SK-N-MC (cell line): ENCODE results near the gene KANK3.
"Not testable (repeated sequence)": the region's sequence is repeated elsewhere in the genome, so short reads cannot be mapped to it uniquely, and the experiment has no call there.

Experiments
- DNase-seq: peaks from one replicate; pipeline ENCODE4 v3.0.0-alpha.2; 2011; ENCODE audit warnings: low read depth, low spot score
- H3K27ac ChIP-seq: fragments of 200-600 bp; sonication (generic); 2 replicates; pipeline ENCODE4 v1.5.1; 2016; ENCODE audit warnings: mixed run types
- H3K36me3 ChIP-seq: fragments of 200-600 bp; sonication (generic); 2 replicates; pipeline ENCODE4 v1.6.1; 2017; ENCODE audit warnings: antibody characterized with exemption, low read length, mixed read lengths; ENCODE audit not compliant: insufficient read depth
- H3K4me3 ChIP-seq: fragments of 200-600 bp; sonication (generic); 2 replicates; pipeline ENCODE4 v1.5.1; 2016
- H3K9ac ChIP-seq: fragments of 200-600 bp; sonication (generic); 2 replicates; pipeline ENCODE4 v1.8.0; 2017; ENCODE audit warnings: mixed run types, mixed read lengths; ENCODE audit not compliant: insufficient read length
- H3K9me3 ChIP-seq: fragments of 200-600 bp; sonication (generic); 2 replicates; pipeline ENCODE4 v1.6.1; 2017; ENCODE audit warnings: low read depth, mild to moderate bottlenecking, antibody characterized with exemption, low read length, moderate library complexity, mixed read lengths
- EZH2 ChIP-seq: fragments of 200-600 bp; sonication (generic); IDR thresholded peaks from one replicate; pipeline ENCODE4 v1.6.1; 2017; ENCODE audit warnings: antibody characterized with exemption
- FOXP2 ChIP-seq: optimal IDR thresholded peaks from 2 replicates; pipeline ENCODE3; 2011; ENCODE audit warnings: mild to moderate bottlenecking, moderate library complexity; ENCODE audit not compliant: insufficient read depth; ENCODE audit errors: extremely low read length, control extremely low read depth
- POLR2AphosphoS5 ChIP-seq: IDR thresholded peaks from 2 replicates; pipeline ENCODE4 v1.6.1; 2012; ENCODE audit warnings: mild to moderate bottlenecking, low read depth, low read length, borderline replicate concordance

The KANK3 gene

DNA sequence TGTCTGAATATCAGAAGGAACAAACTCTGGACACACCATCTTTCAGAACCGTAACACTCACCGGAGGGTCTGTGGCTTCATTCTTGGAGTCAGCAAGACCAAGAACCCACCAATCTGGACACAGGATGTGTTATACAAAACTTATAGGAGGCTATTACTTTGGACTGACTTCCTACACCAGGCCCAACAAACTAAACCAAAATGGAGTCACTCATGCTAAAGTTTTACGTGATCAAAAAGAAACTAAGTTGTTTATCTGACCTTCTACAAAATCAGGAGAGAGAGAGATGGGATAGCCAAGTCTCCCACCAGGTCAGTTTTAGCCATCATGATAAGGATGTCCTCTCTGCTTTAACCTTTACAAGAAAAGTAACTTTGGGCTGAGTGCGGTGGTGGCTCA lies 43.9 kb upstream of the KANK3 start:
- H3K27ac ChIP-seq, result no peak overlapping the region
- DNase-seq, result no peak
- TF ChIP-seq EZH2 (no peak), FOXP2 (no peak), POLR2AphosphoS5 (no peak)

DNA sequence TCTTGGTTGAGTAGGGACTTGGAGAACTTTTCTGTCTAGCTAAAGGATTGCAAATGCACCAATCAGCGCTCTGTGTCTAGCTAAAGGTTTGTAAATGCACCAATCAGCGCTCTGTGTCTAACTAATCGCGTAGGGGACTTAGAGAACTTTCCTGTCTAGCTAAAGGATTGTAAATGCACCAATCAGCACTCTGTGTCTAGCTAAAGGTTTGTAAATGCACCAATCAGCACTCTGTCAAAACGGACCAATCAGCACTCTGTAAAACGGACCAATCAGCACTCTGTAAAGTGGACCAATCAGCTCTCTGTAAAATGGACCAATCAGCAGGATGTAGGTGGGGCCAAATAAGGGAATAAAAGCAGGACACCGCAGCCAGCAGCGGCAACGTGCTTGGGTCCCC lies 43.4 kb upstream of the KANK3 start:
- H3K27ac ChIP-seq, H3K36me3 ChIP-seq, DNase-seq, H3K4me3 ChIP-seq, H3K9ac ChIP-seq, H3K9me3 ChIP-seq: not testable (repeated sequence)

More for the DNA sequence above, 43.9 kb upstream of the KANK3 start:
- Histone ChIP-seq H3K9me3 (no peaks in the 10 kb centered on the region), H3K9ac (no peak overlapping the region), H3K4me3 (no peak overlapping the region), H3K36me3 (no peaks in the 10 kb centered on the region)

DNA sequence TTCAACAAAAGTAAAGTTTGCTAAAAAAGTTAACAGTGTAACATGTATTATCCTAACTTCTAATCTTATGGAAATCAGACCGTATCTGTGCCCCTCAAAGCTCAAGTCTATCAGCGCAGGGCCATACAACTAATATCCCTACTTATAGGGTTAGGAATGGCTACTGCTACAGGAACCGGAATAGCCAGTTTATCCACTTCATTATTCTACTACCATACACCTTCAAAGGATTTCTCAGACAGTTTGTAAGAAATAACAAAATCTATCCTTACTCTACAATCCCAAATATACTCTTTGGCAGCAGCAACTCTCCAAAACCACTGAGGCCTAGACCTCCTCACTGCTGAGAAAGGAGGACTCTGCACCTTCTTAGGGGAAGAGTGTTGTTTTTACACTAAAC lies 42.5 kb upstream of the KANK3 start:
- H3K9ac ChIP-seq, H3K4me3 ChIP-seq, H3K9me3 ChIP-seq, DNase-seq, H3K36me3 ChIP-seq, H3K27ac ChIP-seq: not testable (repeated sequence)

DNA sequence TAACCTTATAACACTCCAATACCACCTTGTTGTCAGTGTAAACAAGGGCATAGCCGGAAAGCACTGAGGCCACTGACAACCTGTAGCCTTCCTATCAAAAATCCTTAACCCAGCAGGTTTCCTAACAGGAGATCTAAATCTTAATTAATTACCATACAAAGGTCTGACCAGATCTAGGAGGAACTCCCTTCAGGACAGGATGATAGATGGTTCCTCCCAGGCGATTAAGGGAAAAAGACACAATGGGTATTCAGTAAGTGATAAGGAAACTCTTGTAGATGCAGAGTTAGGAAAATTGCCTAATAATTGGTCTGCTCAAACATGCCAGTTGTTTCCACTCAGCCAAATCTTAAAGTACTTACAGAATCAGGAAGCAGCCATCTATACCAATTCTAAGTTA lies 42.0 kb upstream of the KANK3 start:
- H3K36me3 ChIP-seq, H3K4me3 ChIP-seq, H3K9ac ChIP-seq, H3K9me3 ChIP-seq, DNase-seq, H3K27ac ChIP-seq: not testable (repeated sequence)

DNA sequence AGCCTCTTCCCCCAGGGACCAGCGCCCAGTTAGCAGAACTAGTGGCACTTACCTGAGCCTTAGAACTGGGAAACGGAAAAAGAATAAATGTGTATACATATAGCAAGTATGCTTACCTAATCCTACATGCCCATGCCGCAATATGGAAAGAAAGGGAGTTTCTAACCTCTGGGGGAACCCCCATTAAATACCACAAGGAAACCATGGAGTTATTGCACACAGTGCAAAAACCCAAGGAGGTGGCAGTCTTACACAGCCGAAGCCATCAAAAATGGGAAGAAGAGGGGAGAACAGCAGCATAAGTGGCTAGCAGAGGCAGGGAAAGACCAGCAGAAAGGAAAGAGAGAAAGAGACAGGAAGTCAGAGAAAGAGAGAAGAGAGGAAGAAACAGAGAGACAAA lies 41.5 kb upstream of the KANK3 start:
- not testable (repeated sequence) for DNase-seq, H3K9ac ChIP-seq, H3K36me3 ChIP-seq, H3K27ac ChIP-seq, H3K4me3 ChIP-seq, H3K9me3 ChIP-seq

DNA sequence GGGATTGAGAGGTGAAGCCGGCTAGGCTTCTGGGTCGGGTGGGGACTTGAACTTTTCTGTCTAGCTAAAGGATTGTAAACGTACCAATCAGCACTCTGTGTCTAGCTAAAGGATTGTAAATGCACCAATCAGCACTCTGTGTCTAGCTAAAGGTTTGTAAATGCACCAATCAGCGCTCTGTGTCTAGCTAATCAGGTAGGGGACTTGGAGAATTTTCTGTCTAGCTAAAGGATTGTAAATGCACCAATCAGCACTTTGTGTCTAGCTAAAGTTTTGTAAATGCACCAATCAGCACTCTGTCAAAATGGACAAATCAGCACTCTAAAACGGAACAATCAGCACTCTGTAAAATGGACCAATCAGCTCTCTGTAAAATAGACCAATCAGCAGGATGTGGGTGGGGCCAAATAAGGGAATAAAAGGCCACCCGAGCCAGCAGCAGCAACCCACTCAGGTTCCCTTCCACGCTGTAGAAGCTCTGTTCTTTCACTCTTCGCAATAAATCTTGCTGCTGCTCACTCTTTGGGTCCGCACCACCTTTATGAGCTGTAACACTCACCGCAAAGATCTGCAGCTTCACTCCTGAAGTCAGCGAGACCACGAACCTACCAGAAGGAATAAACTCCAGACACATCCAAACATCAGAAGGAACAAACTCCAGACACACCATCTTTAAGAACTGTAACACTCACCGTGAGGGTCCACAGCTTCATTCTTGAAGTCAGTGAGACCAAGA lies 36.3 kb upstream of the KANK3 start:
- not testable (repeated sequence) for DNase-seq, H3K9ac ChIP-seq, H3K36me3 ChIP-seq, H3K4me3 ChIP-seq, H3K27ac ChIP-seq, H3K9me3 ChIP-seq

DNA sequence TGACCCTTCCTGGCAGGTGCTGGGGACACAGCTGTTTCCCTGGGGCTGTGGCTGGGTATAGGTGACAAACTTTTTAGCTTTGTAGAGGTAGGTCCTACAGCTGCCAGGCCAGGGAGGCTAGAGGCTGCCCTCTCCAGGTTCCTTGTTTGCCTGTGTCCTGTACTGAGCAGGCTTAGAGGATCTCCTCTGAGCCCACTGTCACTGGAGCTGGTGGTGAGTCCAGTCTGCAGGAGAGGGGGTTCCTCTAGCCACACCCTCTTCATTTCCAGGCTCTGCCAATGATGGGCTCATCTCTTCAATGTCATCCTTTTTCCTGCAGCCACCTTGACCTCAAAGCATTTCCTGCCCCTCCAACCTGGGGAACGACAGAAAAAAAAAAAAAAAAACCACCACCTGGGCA lies 34.5 kb upstream of the KANK3 start:
- H3K9ac ChIP-seq, result no peak overlapping the region
- no peaks in the 10 kb centered on the region for H3K9me3 ChIP-seq
- H3K36me3 ChIP-seq, result peaks cover 7% of the 10 kb centered on the region; the same call in 1 of the 2 replicates
- TF ChIP-seq FOXP2 (no peak), POLR2AphosphoS5 (no peak), EZH2 (no peak)
- no peak overlapping the region for H3K27ac ChIP-seq
- DNase-seq, result no peak
- H3K4me3 ChIP-seq, result no peak overlapping the region

DNA sequence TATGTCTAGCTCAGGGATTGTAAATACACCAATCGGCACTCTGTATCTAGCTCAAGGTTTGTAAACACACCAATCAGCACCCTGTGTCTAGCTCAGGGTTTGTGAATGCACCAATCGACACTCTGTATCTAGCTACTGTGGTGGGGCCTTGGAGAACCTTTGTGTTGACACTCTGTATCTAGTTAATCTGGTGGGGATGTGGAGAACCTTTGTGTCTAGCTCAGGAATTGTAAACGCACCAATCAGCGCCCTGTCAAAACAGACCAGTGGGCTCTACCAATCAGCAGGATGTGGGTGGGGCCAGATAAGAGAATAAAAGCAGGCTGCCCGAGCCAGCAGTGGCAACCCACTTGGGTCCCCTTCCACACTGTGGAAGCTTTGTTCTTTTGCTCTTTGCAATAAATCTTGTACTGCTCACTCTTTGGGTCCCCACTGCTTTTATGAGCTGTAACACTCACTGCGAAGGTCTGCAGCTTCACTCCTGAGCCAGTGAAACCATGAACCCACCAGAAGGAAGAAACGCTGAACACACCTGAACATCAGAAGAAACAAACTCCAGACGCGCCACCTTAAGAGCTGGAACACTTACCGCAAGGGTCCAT lies 33.4 kb upstream of the KANK3 start:
- H3K27ac ChIP-seq, H3K36me3 ChIP-seq, H3K9ac ChIP-seq, H3K9me3 ChIP-seq, H3K4me3 ChIP-seq, DNase-seq: not testable (repeated sequence)

DNA sequence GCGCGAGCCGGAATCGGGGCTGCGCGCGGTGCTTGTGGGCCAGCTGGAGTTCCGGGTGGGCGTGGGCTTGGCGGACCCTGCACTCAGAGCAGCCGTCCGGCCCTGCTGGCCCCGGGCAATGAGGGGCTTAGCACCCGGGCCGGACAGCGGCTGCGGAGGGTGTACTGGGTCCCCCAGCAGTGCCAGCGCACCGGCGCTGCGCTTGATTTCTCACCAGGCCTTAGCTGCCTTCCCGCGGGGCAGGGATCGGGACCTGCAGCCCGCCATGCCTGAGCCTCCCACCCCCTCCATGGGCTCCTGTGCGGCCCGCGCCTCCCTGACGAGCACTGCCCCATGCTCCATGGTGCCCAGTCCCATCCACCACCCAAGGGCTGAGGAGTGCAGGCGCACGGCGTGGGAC lies 32.7 kb upstream of the KANK3 start:
- DNase-seq, H3K9me3 ChIP-seq, H3K4me3 ChIP-seq, H3K9ac ChIP-seq, H3K27ac ChIP-seq, H3K36me3 ChIP-seq: not testable (repeated sequence)
